Transverse colon (tissue), 4 donors: ENCODE results near the gene PRSS50. TPM values are rescaled to one million over a fixed set of nuclear protein-coding genes. Genes with fewer than 3 reads are reported as not detected.

ENCODE experiments used
- DNase-seq: peaks from one replicate; pipeline ENCODE4 v3.0.0-alpha.2; 2019
- H3K27ac ChIP-seq, 4 donors: fragments of 200-600 bp; sonication (generic); 2 replicates each; pipeline ENCODE4 v1.5.1; 2016 to 2018; ENCODE audit warnings: inconsistent platforms in 4 of 4
- H3K27me3 ChIP-seq: fragments of 200-600 bp; sonication (generic); 2 replicates; pipeline ENCODE4 v1.5.1; 2017; ENCODE audit warnings: inconsistent platforms
- H3K36me3 ChIP-seq, 4 donors: fragments of 200-600 bp; sonication (generic); 2 replicates each; pipeline ENCODE4 v1.5.1; 2017 to 2019; ENCODE audit warnings: inconsistent platforms in 4 of 4
- H3K4me1 ChIP-seq, 4 donors: fragments of 200-600 bp; sonication (generic); 2 replicates each; pipeline ENCODE4 v1.5.1; 2017 to 2020; ENCODE audit warnings: inconsistent platforms in 4 of 4
- H3K4me3 ChIP-seq, 4 donors: fragments of 200-600 bp; sonication (generic); 1 replicate in 1 of 4; 2 replicates in 3 of 4; pipeline versions ENCODE4 v1.5.1 to v1.6.1; 2017 to 2019; ENCODE audit warnings: inconsistent platforms in 4 of 4
- H3K9me3 ChIP-seq, 2 donors: fragments of 200-600 bp; sonication (generic); 2 replicates each; pipeline ENCODE4 v1.5.1; 2017 to 2019; ENCODE audit warnings: inconsistent platforms in 2 of 2
- EP300 ChIP-seq: sonication (generic); formaldehyde crosslinking; IDR thresholded peaks from one replicate; pipeline ENCODE4 v1.6.1; 2017; ENCODE audit warnings: antibody characterized with exemption, low read depth
- POLR2A ChIP-seq: fragments of 450-650 bp; IDR thresholded peaks from one replicate; pipeline ENCODE4 v1.6.1; 2016; ENCODE audit warnings: antibody characterized with exemption, mild to moderate bottlenecking, moderate library complexity
- POLR2AphosphoS5 ChIP-seq, 3 donors: sonication (generic); formaldehyde crosslinking; IDR thresholded peaks; one replicate each; pipeline ENCODE4 v1.6.1; 2016; ENCODE audit warnings: antibody characterized with exemption in 3 of 3
- WGBS, 2 donors: methylation state at CpG; one replicate each; pipeline ENCODE4 v1.1.5; 2018; ENCODE audit warnings: low coverage in 1 of 2; 5-methylcytosine and 5-hydroxymethylcytosine counted together
- in situ Hi-C, 4 donors: fragments of 200-750 bp; cut with MboI; loops; one replicate each; pipeline versions ENCODE4 v1.15.0 to v1.15.1; 2017; ENCODE audit warnings: low sequenced_read_pairs in 3 of 4, low pct_ligation_motif_present in 1 of 4, low pct_unique_long_range_greater_than_20kb in 1 of 4
- intact Hi-C: fragments of 100-400 bp; cut with DNase I; formaldehyde crosslinking; loops from one replicate; pipeline ENCODE4 v1.15.1; 2023; ENCODE audit warnings: low total_unique reads
- total RNA-seq, 4 donors: library from RNA; depleted of rRNA; stranded (reverse); fragments of >200 nt; gene quantifications; one replicate each; pipeline ENCODE4 v1.1.0, GENCODE V29; 2016
- TF ChIP-seq, protein P1 (sequence below), 5 experiments: fragments of 200-600 bp in 3 of 5; fragments of 450-650 bp in 2 of 5; sonication (generic) in 3 of 5; IDR thresholded peaks; 1 replicate in 2 of 5; 2 replicates in 3 of 5; pipeline ENCODE4 v1.5.1; 2016 to 2017; ENCODE audit warnings: antibody characterized with exemption in 5 of 5, inconsistent platforms in 3 of 5, mild to moderate bottlenecking in 2 of 5, moderate library complexity in 1 of 5

Gene PRSS50
- total RNA-seq, 4 donors from 2014 or later, result 0.14 TPM; not detected in 3

DNA sequence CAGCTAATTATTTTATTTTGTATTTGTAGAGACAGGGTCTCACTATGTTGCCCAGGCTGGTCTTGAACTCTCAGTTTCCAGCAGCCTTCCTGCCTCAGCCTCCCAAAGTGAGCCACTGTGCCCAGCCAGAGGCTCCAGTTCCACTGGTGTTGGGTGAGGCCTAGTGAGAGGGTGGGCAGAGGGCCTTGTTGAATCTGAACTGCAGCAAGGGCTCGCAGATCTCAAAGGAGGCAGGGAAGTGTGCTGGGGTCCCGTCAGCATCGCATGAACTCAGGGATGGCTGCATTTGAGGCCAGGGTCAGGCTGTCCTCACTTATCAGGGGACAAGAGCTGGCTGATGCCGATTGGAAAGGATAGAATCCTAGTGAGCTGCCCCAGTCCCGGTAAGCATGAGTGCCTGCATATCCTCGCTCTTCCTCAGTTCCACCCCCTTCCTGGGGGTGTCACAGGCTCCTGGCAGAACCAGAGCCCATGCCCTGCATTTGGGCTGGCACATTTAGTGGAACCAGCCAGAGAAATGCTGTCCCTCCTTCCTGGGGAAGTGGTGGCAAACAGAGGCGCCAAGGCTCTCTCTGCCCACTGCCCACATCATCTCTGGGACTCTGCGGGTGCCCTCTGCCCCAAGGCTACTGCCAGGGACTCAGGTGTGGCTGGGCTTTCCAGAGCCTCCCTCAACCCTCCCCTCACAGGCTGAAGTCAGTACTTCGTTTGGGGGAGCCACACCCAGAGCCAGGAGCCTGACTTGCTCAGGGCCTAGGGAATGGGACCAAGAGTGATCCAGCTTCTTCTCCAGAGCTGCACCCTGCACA is 48.3 kb downstream of the PRSS50 start:
- Histone ChIP-seq H3K36me3 (no peaks in the 10 kb centered on the region), H3K27me3 (no peaks in the 10 kb centered on the region), H3K27ac (no peak overlapping the region), H3K4me3 (no peak overlapping the region), H3K4me1 (no peaks in the 10 kb centered on the region), H3K9me3 (no peaks in the 10 kb centered on the region)
- peak; percentile 4 for DNase-seq
- WGBS, 2 donors, result 82% methylated on average over 9 of the region's 9 CpGs; no CpG with 5 or more reads in 1 of the 2 donors
- TF ChIP-seq, protein P1, sequence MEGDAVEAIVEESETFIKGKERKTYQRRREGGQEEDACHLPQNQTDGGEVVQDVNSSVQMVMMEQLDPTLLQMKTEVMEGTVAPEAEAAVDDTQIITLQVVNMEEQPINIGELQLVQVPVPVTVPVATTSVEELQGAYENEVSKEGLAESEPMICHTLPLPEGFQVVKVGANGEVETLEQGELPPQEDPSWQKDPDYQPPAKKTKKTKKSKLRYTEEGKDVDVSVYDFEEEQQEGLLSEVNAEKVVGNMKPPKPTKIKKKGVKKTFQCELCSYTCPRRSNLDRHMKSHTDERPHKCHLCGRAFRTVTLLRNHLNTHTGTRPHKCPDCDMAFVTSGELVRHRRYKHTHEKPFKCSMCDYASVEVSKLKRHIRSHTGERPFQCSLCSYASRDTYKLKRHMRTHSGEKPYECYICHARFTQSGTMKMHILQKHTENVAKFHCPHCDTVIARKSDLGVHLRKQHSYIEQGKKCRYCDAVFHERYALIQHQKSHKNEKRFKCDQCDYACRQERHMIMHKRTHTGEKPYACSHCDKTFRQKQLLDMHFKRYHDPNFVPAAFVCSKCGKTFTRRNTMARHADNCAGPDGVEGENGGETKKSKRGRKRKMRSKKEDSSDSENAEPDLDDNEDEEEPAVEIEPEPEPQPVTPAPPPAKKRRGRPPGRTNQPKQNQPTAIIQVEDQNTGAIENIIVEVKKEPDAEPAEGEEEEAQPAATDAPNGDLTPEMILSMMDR (IDR thresholded peaks at IDR 0.05), result no peak
- TF ChIP-seq POLR2A, result no peak
- no peak for TF ChIP-seq EP300
- no peak for TF ChIP-seq POLR2AphosphoS5 (IDR thresholded peaks at IDR 0.05)
- intact Hi-C loops (no loop called here), in situ Hi-C loops (no loop called here)

DNA sequence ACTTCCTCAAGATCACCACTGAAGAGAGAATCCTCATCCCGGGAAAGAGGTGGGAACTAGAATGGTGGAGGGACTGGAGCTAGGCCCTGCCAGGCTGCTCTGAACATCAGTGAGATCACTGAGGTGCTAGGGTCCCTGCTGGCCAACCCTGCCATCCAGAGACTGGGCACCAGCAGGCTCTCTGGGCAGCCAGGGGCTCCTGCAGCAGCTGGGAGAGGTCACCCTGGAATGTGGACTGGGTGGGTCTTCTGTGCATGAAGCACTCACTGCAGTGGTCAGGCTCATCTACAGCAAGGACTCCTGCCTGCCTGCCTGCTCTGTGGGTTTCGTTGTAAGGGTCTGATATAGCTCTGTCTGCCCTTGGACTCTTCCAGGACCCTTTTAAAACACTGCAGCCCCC is 49.1 kb downstream of the PRSS50 start:
- Histone ChIP-seq H3K36me3 (no peaks in the 10 kb centered on the region), H3K4me3 (no peak overlapping the region), H3K9me3 (no peaks in the 10 kb centered on the region), H3K27ac (no peak overlapping the region), H3K27me3 (no peaks in the 10 kb centered on the region), H3K4me1 (peaks cover 0 to 3% (median 0%) of the 10 kb centered on the region in 4 donors)
- intact Hi-C loops (no loop called here), in situ Hi-C loops (no loop called here)
- TF ChIP-seq, protein P1 (IDR thresholded peaks at IDR 0.05), result no peak
- TF ChIP-seq POLR2A (no peak), EP300 (no peak), POLR2AphosphoS5 (IDR thresholded peaks at IDR 0.05) (no peak)
- WGBS, 2 donors, result 78 to 88% methylated on average over 1 of the region's 2 CpGs
- peak; percentile 5 for DNase-seq

DNA sequence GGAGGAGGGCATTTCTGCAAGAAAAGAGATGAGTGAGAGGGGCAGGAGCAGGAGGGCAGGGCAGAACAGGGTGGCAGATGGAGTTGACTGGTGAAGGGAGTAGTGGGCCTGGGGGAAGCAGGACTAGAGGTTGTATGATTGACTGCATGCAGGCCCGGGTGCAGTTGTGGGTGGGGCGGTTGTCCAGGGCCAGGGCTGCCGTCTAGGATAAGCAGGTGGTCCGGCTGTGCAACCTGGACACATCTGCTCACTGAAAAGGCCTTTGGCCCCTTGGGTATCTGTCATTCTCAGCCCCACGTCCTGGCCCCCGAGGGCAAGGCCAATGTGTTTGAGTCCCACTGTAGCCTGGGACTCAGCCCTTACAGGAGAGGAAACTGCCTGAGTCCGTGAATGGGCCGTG is 49.6 kb downstream of the PRSS50 start:
- no peak for TF ChIP-seq EP300
- no peak for TF ChIP-seq POLR2A
- TF ChIP-seq POLR2AphosphoS5 (IDR thresholded peaks at IDR 0.05), result no peak
- TF ChIP-seq, protein P1 (IDR thresholded peaks at IDR 0.05), result no peak
- intact Hi-C loops (no loop called here), in situ Hi-C loops (no loop called here)
- peak; percentile 6 for DNase-seq
- no peak overlapping the region for H3K27ac ChIP-seq
- WGBS, 2 donors, result 58% methylated on average over 8 of the region's 8 CpGs; no CpG with 5 or more reads in 1 of the 2 donors
- no peaks in the 10 kb centered on the region for H3K36me3 ChIP-seq
- no peak overlapping the region for H3K4me3 ChIP-seq
- no peaks in the 10 kb centered on the region for H3K9me3 ChIP-seq
- H3K4me1 ChIP-seq, result peaks cover 0 to 8% (median under 1%) of the 10 kb centered on the region in 4 donors
- H3K27me3 ChIP-seq, result no peaks in the 10 kb centered on the region

DNA sequence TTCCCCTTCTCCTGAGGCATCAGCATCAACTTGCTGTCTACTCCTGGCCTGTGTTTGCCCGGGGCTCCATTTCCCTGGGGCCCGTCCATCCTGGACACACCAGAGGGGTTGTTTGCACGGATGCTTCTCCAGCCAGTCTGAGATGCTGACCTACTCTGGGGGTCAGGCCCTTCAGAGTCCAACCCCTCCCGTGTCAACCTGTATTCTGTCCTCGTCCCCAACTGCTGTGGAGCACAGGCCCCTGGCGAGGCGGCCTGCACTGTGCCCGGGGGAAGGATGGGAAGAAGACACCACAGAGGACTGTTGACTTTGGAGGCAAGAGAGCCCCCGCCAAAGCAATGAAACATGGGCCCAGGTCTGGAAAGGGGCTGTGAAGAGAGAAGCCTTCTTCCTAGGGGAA is 50.0 kb downstream of the PRSS50 start:
- Histone ChIP-seq H3K36me3 (no peaks in the 10 kb centered on the region), H3K4me3 (no peak overlapping the region), H3K27me3 (no peaks in the 10 kb centered on the region), H3K4me1 (peaks cover 0 to 9% (median 2%) of the 10 kb centered on the region in 4 donors), H3K9me3 (no peaks in the 10 kb centered on the region), H3K27ac (no peak overlapping the region)
- WGBS, 2 donors, result 88 to 92% methylated on average over 1 to 9 of the region's 9 CpGs
- peak; percentile 4 for DNase-seq
- in situ Hi-C loops (no loop called here), intact Hi-C loops (no loop called here)
- TF ChIP-seq, protein P1 (IDR thresholded peaks at IDR 0.05), result no peak
